COLO668 (cell line): ENCODE measurements around the gene TGFBR1.

Experiments used
- DNase-seq: peaks from one replicate; lab custom pipeline; 2025; ENCODE audit not compliant: unreplicated experiment; lab: John Stamatoyannopoulos, UW

TGFBR1 gene

GRCh38 chr9:99133145-99133544 is 28.2 kb downstream of the TGFBR1 start:
- no peak for DNase-seq

GRCh38 chr9:99134893-99135341 is 30.0 kb downstream of the TGFBR1 start:
- no peak for DNase-seq

DNA sequence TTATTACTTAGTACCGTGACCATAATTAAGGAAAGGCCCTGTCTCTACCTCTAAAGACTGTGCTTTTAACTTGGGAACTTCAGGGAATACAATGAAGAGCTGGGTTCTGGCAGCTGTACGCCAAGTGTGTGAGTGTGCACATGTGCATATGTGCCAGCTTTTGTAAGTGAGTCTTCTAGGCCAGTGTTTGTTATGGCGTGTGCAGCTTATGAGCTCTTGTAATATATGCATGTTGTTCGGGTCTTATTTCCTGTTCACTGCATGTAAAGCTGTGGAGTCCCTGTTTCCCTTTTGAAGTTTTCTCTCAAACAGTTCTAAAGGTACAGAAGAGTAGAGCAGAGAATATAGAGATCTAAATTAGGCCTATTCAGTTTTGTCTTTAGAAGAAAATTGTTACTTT is 30.5 kb downstream of the TGFBR1 start:
- DNase-seq, result no peak

DNA sequence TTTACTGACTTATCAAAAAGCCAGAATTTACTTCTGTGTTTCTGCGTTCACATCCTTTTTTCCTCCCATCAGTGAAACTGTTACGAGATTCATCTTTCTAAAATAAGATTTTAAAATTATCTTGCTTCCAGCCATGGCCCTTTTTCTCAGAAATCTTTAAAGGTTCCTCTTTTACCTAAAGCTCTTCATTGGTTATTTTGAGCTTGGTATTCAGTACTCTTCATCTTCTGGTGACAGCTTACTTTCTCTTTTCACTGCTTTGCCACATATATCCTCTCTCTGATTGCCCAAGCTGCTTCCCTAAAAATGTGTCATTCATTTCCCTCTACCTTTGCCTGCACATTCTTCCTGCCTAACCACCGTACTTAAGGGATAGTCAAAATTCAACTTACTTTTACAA is 32.3 kb downstream of the TGFBR1 start:
- DNase-seq, result no peak

- no peak for DNase-seq
These were observed 33.0 kb downstream of the TGFBR1 start for GRCh38 chr9:99137891-99138290.

DNA sequence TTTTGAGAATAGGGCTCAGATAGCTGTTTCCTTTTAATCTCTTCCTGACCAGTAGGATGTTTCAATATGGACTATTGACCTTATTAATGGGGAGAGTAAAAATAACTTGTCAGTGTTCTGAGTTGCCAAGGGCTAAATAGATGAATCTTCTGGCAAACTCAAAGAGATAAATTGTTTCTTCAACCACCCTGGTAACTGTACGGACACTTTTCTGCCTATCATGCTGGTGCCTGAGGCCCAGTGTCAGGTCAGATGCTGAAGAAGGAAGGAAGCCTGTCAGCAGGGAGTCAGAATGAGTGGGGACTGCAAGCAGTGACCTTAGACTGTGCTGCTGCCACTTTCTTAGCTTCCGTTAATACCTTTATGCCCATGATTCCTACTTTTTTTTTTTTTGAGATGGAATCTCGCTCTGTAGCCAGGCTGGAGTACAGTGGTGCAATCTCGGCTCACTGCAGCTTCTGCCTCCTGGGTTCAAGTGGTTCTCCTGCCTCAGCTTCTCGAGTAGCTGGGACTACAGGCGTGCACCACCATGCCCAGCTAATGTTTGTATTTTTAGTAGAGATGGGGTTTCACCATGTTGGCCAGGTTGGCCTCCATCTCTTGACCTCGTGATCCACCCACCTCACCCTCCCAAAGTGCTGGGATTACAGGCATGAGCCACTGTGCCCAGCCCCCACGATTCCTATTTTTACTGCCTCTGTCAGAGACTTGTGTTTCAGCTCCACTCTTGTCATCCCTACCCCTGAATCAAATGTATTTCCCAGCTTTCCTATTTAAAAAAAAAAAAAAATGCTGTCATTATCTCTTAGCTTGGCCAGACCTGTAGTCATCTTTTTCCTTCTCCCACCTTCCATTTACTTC is 33.7 kb downstream of the TGFBR1 start:
- DNase-seq, result no peak

DNA sequence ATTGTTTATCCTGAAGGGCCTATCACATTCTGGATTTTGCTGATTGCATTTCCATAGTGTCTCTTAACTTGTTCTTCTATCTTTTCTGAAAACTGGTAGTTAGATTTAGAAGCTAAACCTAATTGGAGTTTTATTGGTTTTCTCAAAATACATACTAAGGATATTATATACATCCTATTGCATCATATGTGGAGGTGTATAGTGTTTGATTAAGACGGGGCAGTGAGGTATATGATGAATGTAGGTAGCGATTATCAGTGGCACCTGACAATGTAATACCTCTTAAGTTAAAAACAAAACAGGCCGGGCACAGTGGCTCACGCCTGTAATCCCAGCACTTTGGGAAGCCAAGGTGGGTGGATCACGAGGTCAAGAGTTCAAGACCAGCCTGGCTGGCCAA is 35.0 kb downstream of the TGFBR1 start:
- no peak for DNase-seq

DNA sequence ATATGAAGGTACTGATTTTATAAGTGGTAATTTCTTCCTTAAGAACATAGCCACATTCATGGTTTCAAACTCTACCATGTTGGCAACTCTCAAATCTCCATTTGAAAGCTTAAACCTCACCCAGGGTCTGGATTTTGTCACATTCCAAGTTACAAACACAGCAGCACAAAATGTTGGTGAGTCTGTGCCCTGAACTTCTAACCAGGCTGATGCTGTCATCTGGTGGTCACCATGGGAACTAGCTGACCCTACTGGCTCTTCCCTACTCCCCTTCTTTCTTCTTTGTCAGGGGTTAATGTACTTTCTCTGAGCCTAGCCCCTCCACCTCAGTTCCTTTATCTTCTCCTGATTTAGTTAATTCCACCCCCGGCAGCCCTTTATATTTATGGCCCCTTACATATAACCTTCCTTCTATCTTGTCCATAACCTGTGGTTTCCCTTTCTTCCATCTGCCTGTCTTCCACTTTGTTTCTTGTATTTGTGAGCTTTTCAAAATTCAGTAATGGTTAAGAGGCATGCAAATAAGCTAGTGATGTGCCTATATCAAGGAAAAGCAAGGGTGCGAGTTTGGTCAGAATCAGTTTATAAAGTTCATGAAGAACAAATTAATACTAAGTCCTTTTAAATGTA is 35.9 kb downstream of the TGFBR1 start:
- DNase-seq, result peak; percentile 20

DNA sequence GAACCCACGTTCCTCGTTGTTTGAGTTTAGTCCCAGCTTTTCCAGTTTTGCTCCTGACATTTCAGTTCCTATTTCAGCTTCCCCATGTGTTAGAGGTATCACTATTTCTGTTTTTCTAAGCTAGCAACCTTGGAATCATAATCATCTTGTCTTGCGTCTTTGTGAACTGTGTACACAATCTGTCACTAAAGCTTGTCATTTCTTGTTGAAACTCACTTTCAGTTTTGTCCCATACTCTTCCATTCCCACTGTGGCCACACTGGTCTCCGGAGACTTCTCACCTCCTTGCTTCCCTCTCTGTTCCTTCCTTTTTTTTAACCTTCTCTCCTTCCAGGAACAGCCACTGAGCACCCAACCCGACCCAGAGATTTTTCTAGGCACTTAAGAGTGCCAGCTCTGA is 36.9 kb downstream of the TGFBR1 start:
- no peak for DNase-seq

DNA sequence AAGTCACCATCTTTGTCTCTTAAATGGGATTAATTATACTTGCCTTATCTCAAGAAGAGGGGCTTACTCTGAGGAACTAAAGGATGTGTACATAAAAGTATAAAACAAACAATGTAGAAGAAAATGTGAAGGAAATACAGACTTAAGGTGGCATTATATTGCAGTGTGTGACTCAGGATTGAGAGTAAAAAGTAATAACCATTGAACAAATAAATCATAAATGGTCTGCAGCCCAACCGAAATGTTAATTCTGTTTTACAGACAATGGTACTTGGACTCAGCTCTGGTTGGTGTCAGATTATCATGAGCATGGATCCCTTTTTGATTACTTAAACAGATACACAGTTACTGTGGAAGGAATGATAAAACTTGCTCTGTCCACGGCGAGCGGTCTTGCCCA is 37.4 kb downstream of the TGFBR1 start:
- DNase-seq, result no peak

- DNase-seq, result no peak
These were observed 38.7 kb downstream of the TGFBR1 start for GRCh38 chr9:99143655-99144054.

DNA sequence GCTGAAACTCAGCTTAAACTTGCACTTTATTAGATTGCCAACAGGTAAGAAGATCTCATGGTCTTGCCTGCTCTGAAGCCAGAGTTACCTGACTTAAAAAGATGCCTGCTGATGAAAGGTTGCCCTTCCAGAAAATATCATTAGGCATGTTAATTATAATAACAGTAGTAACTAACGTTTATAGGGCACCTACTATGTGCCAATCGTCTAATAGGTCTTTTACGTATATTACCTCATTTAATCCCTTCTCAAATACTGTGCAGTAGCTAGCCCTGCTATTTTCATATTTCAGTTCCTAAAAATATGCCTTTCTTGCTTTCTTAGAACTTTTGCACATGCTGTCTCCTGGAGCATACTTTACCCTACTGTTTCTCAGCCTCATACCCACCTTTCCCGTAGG is 40.1 kb downstream of the TGFBR1 start:
- no peak for DNase-seq

- no peak for DNase-seq
These were observed 41.7 kb downstream of the TGFBR1 start for GRCh38 chr9:99146574-99146973.

DNA sequence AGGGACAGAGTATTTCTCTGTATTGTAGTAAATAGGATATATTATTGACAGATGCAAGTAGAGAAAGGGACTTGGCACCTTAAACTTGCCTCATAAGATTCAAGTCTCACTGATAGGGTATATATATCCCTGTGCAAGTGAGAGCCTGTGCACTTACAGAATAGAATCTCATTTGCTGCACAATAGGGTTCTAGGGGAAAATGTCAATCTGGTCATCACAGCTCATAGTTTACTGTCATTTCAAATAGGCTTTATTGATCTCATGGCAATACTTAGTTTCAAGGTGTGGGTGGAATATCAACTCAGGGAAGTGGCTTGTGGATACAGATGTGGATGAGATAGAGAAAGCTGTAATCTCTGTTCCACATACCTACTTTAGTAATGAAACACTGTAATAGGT is 42.3 kb downstream of the TGFBR1 start:
- DNase-seq, result no peak

- no peak for DNase-seq
These were observed 45.7 kb downstream of the TGFBR1 start for GRCh38 chr9:99150451-99151171.

- DNase-seq, result no peak
These were observed 49.4 kb downstream of the TGFBR1 start for GRCh38 chr9:99154356-99154755.

- DNase-seq, result no peak
These were observed 50.8 kb downstream of the TGFBR1 start for GRCh38 chr9:99155736-99156135.

- no peak for DNase-seq
These were observed 53.7 kb downstream of the TGFBR1 start for GRCh38 chr9:99158629-99159028.

DNA sequence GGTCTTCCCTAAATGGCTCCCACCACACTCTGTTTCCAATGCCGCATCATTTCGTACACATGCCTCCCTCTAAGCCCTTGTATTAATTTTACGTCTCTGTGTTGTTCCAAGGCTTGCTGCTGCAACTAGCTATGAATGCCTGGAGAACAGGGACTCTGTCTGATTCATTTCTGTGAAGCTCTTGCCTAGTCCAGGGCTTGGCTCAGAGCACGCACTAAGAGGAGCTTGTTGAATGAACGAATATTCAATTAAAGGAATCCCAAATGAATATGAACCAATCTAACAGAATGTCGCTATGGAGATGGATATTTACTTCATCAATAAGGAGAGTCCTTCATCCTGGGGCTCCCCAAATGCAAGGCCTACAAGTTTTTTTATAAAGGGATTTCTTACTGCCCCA is 55.3 kb downstream of the TGFBR1 start:
- DNase-seq, result no peak

DNA sequence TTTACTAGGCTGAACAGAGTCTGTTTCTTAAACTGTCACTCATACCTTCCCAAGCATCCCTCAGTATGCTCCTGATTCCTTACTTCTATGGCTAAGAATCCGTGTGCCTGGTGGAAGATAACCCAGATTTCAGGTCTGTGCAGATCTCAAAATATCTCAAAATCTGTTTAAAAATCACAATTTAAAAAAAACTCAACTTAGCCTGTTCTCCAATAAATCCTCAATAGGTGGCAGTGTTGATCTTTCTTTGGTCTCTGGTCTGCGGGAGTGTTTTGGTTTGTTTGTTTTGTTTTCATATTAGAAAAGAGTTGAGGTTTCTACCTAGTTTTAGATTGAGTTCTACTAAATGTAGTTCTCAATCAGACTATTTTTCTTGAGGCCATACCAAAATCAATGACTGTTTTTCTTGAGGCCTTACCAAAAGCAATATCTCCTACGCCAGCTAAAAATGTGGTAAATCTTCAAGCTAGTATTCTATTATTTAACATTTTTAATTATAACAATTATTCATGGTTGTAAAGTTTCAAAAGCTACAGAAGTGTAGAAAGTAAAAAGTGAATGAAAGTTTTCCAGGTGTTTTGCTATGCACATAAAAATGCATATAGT is 57.9 kb downstream of the TGFBR1 start:
- no peak for DNase-seq

GRCh38 chr9:99166149-99166548 is 61.2 kb downstream of the TGFBR1 start:
- no peak for DNase-seq

DNA sequence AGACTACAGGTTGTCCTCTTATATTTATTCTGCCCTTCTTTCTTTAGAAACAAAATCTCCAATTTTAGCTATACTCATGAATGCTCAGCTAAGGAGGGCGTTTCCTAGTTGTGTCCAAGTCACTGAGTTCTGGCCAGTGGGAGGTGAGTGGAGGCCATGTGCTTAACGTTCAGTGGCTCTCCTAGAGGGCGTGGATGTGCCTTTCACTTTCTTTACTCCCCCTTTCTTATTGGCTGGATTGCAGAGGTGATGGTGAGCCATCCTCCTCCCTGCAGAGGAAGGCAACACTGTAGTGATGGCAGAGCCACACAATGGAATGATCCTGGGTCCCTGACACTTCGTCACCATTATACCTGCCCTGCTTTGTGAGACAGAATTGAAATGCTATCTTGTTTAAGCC is 62.2 kb downstream of the TGFBR1 start:
- DNase-seq, result no peak
